Vagina (tissue), 2 donors: ENCODE results near the gene BASP1. TPM values are rescaled to one million over a fixed set of nuclear protein-coding genes. Genes with fewer than 3 reads are reported as not detected.

Experiments
- DNase-seq, 2 donors: peaks; one replicate each; pipeline ENCODE4 v3.0.0-alpha.2; 2017; ENCODE audit errors: extremely low spot score in 2 of 2
- H3K27ac ChIP-seq: fragments of 200-600 bp; sonication (generic); one replicate; pipeline ENCODE4 v1.5.1; 2019
- H3K27me3 ChIP-seq: fragments of 200-600 bp; sonication (generic); one replicate; pipeline ENCODE4 v1.5.1; 2019
- H3K36me3 ChIP-seq, 2 donors: fragments of 200-600 bp; sonication (generic); one replicate each; pipeline ENCODE4 v1.5.1; 2017 to 2019
- H3K4me1 ChIP-seq: fragments of 200-600 bp; sonication (generic); one replicate; pipeline ENCODE4 v1.5.1; 2019
- H3K4me3 ChIP-seq, 2 donors: fragments of 200-600 bp; sonication (generic); 1 replicate in 1 of 2; 2 replicates in 1 of 2; pipeline ENCODE4 v1.5.1; 2016 to 2019
- H3K9me3 ChIP-seq: fragments of 200-600 bp; sonication (generic); one replicate; pipeline ENCODE4 v1.5.1; 2019
- CTCF ChIP-seq, 3 experiments: fragments of 450-650 bp in 2 of 3; fragments of 200-600 bp in 1 of 3; sonication (generic) in 1 of 3; IDR thresholded peaks; one replicate each; pipeline ENCODE4 v1.5.1; 2017 to 2019; ENCODE audit warnings: antibody characterized with exemption in 3 of 3, mild to moderate bottlenecking in 2 of 3, moderate library complexity in 2 of 3
- POLR2A ChIP-seq, 2 donors: fragments of 450-650 bp; IDR thresholded peaks; one replicate each; pipeline ENCODE4 v1.6.1; 2017; ENCODE audit warnings: antibody characterized with exemption in 2 of 2, mild to moderate bottlenecking in 2 of 2, moderate library complexity in 2 of 2
- POLR2AphosphoS5 ChIP-seq, 2 donors: sonication (generic); formaldehyde crosslinking; IDR thresholded peaks; one replicate each; pipeline ENCODE4 v1.9.0; 2017; ENCODE audit warnings: antibody characterized with exemption in 2 of 2, mild to moderate bottlenecking in 2 of 2, low read depth in 1 of 2; ENCODE audit not compliant: insufficient read depth in 1 of 2
- intact Hi-C: fragments of 100-400 bp; cut with DNase I; formaldehyde crosslinking; loops from one replicate; pipeline ENCODE4 v1.15.1; 2023
- total RNA-seq: library from RNA; depleted of rRNA; stranded (reverse); fragments of >200 nt; gene quantifications from one replicate; pipeline ENCODE4 v1.2.3, GENCODE V29; 2016

BASP1 gene
- total RNA-seq, 1 donor from 2014 or later = 46.4 TPM

- DNase-seq = no peak
- TF ChIP-seq POLR2AphosphoS5 (IDR thresholded peaks at IDR 0.05; ENCODE audit: insufficient read depth in 1 of 2, low read depth in 1 of 2) (no peak), POLR2A (IDR thresholded peaks at IDR 0.05) (no peak), CTCF (IDR thresholded peaks at IDR 0.05) (no peak)
- H3K36me3 ChIP-seq = no peaks in the 10 kb centered on the region
- H3K9me3 ChIP-seq = no peaks in the 10 kb centered on the region
- H3K4me3 ChIP-seq = no peak overlapping the region
- H3K27ac ChIP-seq = no peak overlapping the region
- no peaks in the 10 kb centered on the region for H3K27me3 ChIP-seq
- intact Hi-C loops = no loop called here
- H3K4me1 ChIP-seq = peaks cover 31% of the 10 kb centered on the region
These were observed 8.1 kb downstream of the BASP1 start for GRCh38 chr5:17225520-17225919.

- TF ChIP-seq POLR2AphosphoS5 (IDR thresholded peaks at IDR 0.05; ENCODE audit: insufficient read depth in 1 of 2, low read depth in 1 of 2) (no peak), CTCF (IDR thresholded peaks at IDR 0.05) (no peak), POLR2A (IDR thresholded peaks at IDR 0.05) (no peak)
- no peak overlapping the region for H3K4me3 ChIP-seq
- peaks cover 40% of the 10 kb centered on the region for H3K4me1 ChIP-seq
- DNase-seq = no peak
- no peaks in the 10 kb centered on the region for H3K27me3 ChIP-seq
- intact Hi-C loops = no loop called here
- no peak overlapping the region for H3K27ac ChIP-seq
- H3K9me3 ChIP-seq = no peaks in the 10 kb centered on the region
- no peaks in the 10 kb centered on the region for H3K36me3 ChIP-seq
These were observed 10.4 kb downstream of the BASP1 start for GRCh38 chr5:17227868-17228267.

- Histone ChIP-seq H3K36me3 (no peaks in the 10 kb centered on the region), H3K27ac (peak overlapping the region; percentile 20), H3K27me3 (no peaks in the 10 kb centered on the region), H3K4me3 (no peak overlapping the region), H3K4me1 (peaks cover 35% of the 10 kb centered on the region), H3K9me3 (no peaks in the 10 kb centered on the region)
- TF ChIP-seq POLR2AphosphoS5 (IDR thresholded peaks at IDR 0.05; ENCODE audit: insufficient read depth in 1 of 2, low read depth in 1 of 2) = no peak
- TF ChIP-seq CTCF (IDR thresholded peaks at IDR 0.05) = no peak
- DNase-seq = no peak
- intact Hi-C loops = no loop called here
These were observed 11.4 kb downstream of the BASP1 start for GRCh38 chr5:17228821-17229291.

- no peak overlapping the region for H3K4me3 ChIP-seq
- intact Hi-C loops = no loop called here
- DNase-seq = no peak
- no peaks in the 10 kb centered on the region for H3K36me3 ChIP-seq
- H3K9me3 ChIP-seq = no peaks in the 10 kb centered on the region
- peaks cover 30% of the 10 kb centered on the region for H3K4me1 ChIP-seq
- TF ChIP-seq POLR2A (IDR thresholded peaks at IDR 0.05) (no peak), POLR2AphosphoS5 (IDR thresholded peaks at IDR 0.05; ENCODE audit: insufficient read depth in 1 of 2, low read depth in 1 of 2) (no peak), CTCF (IDR thresholded peaks at IDR 0.05) (no peak)
- no peaks in the 10 kb centered on the region for H3K27me3 ChIP-seq
- peak overlapping the region; percentile 16 for H3K27ac ChIP-seq
These were observed 11.9 kb downstream of the BASP1 start for GRCh38 chr5:17229313-17229712.

- intact Hi-C loops = no loop called here
- no peaks in the 10 kb centered on the region for H3K27me3 ChIP-seq
- no peak for DNase-seq
- H3K36me3 ChIP-seq = no peaks in the 10 kb centered on the region
- H3K9me3 ChIP-seq = no peaks in the 10 kb centered on the region
- peak overlapping the region; percentile 11 for H3K27ac ChIP-seq
- peaks cover 29% of the 10 kb centered on the region for H3K4me1 ChIP-seq
- no peak overlapping the region for H3K4me3 ChIP-seq
- TF ChIP-seq CTCF (IDR thresholded peaks at IDR 0.05) (no peak), POLR2A (IDR thresholded peaks at IDR 0.05) (no peak), POLR2AphosphoS5 (IDR thresholded peaks at IDR 0.05; ENCODE audit: insufficient read depth in 1 of 2, low read depth in 1 of 2) (no peak)
These were observed 12.8 kb downstream of the BASP1 start for GRCh38 chr5:17230191-17230590.
